Urothelium cell line (cell line): ENCODE data around the gene KLF15.
A peak's percentile ranks its signal among the peaks of the same experiment; 100 is the strongest.
"Not testable (repeated sequence)": the region's sequence is repeated elsewhere in the genome, so short reads cannot be mapped to it uniquely, and the experiment has no call there.

Experiments
- DNase-seq: peaks from one replicate; pipeline ENCODE4 v3.0.0; 2011; ENCODE audit warnings: low spot score, mixed read lengths
- FAIRE-seq: peaks from 2 replicates; lab custom pipeline; 2011; peaks lifted over from hg19 to GRCh38; lab: Jason Lieb, UNC

Gene KLF15

GRCh38 chr3:126348308-126348920 is 8.8 kb downstream of the KLF15 start:
- FAIRE-seq (peak; percentile 46), DNase-seq (no peak)

- DNase-seq (no peak), FAIRE-seq (peak; percentile 30)
Measured at GRCh38 chr3:126347543-126348161, 9.6 kb downstream of the KLF15 start.

- FAIRE-seq, result peak; percentile 40
Measured at GRCh38 chr3:126346466-126346865, 10.7 kb downstream of the KLF15 start.

GRCh38 chr3:126345641-126346460 is 11.4 kb downstream of the KLF15 start:
- FAIRE-seq (no peak), DNase-seq (no peak)

More at GRCh38 chr3:126346466-126346865, 10.7 kb downstream of the KLF15 start:
- no peak for DNase-seq

- FAIRE-seq (peak; percentile 94), DNase-seq (no peak)
Measured at GRCh38 chr3:126345231-126345630, 12.0 kb downstream of the KLF15 start.

GRCh38 chr3:126344380-126345041 is 12.7 kb downstream of the KLF15 start:
- DNase-seq, result no peak
- no peak for FAIRE-seq

GRCh38 chr3:126343649-126344035 is 13.6 kb downstream of the KLF15 start:
- no peak for DNase-seq
- no peak for FAIRE-seq

GRCh38 chr3:126342991-126343648 is 14.1 kb downstream of the KLF15 start:
- no peak for FAIRE-seq
- DNase-seq, result peak; percentile 58

GRCh38 chr3:126342211-126342610 is 15.0 kb downstream of the KLF15 start:
- FAIRE-seq, result no peak
- DNase-seq, result no peak

GRCh38 chr3:126341755-126342150 is 15.5 kb downstream of the KLF15 start:
- DNase-seq (no peak), FAIRE-seq (peak; percentile 65)

- DNase-seq (no peak), FAIRE-seq (peak; percentile 93)
Measured at GRCh38 chr3:126340943-126341754, 16.1 kb downstream of the KLF15 start.

- DNase-seq (no peak), FAIRE-seq (no peak)
Measured at GRCh38 chr3:126340596-126340942, 16.6 kb downstream of the KLF15 start.

GRCh38 chr3:126340081-126340511 is 17.1 kb downstream of the KLF15 start:
- DNase-seq (no peak), FAIRE-seq (peak; percentile 52)

- DNase-seq (no peak), FAIRE-seq (no peak)
Measured at GRCh38 chr3:126339466-126339865, 17.7 kb downstream of the KLF15 start.

GRCh38 chr3:126338790-126339288 is 18.4 kb downstream of the KLF15 start:
- FAIRE-seq, result peak; percentile 13
- DNase-seq, result no peak

- no peak for FAIRE-seq
- no peak for DNase-seq
Measured at GRCh38 chr3:126337980-126338651, 19.1 kb downstream of the KLF15 start.

GRCh38 chr3:126331812-126332336 is 25.3 kb downstream of the KLF15 start:
- not testable (repeated sequence) for FAIRE-seq, DNase-seq

- DNase-seq (no peak), FAIRE-seq (peak; percentile 59)
Measured at GRCh38 chr3:126329927-126330725, 27.1 kb downstream of the KLF15 start.
